Panc1 (cell line): ENCODE results near the gene CCM2L. TPM values are rescaled to one million over a fixed set of nuclear protein-coding genes. Genes with fewer than 3 reads are reported as not detected.

ENCODE experiments used
- total RNA-seq: library from RNA; stranded (reverse); gene quantifications from one replicate; pipeline ENCODE4 v1.2.1, GENCODE V29; 2021; ENCODE audit not compliant: unreplicated experiment

The CCM2L gene
- total RNA-seq, 1 experiment from 2014 or later = 45.4 TPM

Other genes starting within 250 kb of the CCM2L start
- 0.87 TPM for gene MYLK2, start 191.1 kb upstream of the CCM2L start, total RNA-seq
- gene FOXS1, start 164.8 kb upstream of the CCM2L start, total RNA-seq = 6.3 TPM
- 23.6 TPM for gene DUSP15, start 139.9 kb upstream of the CCM2L start, total RNA-seq
- gene TTLL9, start 139.8 kb upstream of the CCM2L start, total RNA-seq = 2.1 TPM
- gene PDRG1, start 58.4 kb upstream of the CCM2L start, total RNA-seq = 48.2 TPM
- 6.2 TPM for gene XKR7, start 42.3 kb upstream of the CCM2L start, total RNA-seq
- 0.98 TPM for gene HCK, start 41.8 kb downstream of the CCM2L start, total RNA-seq
- 180 TPM for gene TM9SF4, start 99.3 kb downstream of the CCM2L start, total RNA-seq
- 40.6 TPM for gene PLAGL2, start 197.3 kb downstream of the CCM2L start, total RNA-seq
- 138 TPM for gene POFUT1, start 197.4 kb downstream of the CCM2L start, total RNA-seq